SK-N-MC (cell line): Measurements from ENCODE around the gene TRIP12.

ENCODE experiments used
- EZH2 ChIP-seq: fragments of 200-600 bp; sonication (generic); IDR thresholded peaks from one replicate; pipeline ENCODE4 v1.6.1; 2017; ENCODE audit warnings: antibody characterized with exemption
- FOXP2 ChIP-seq: optimal IDR thresholded peaks from 2 replicates; pipeline ENCODE3; 2011; ENCODE audit warnings: mild to moderate bottlenecking, moderate library complexity; ENCODE audit not compliant: insufficient read depth; ENCODE audit errors: extremely low read length, control extremely low read depth
- POLR2AphosphoS5 ChIP-seq: IDR thresholded peaks from 2 replicates; pipeline ENCODE4 v1.6.1; 2012; ENCODE audit warnings: mild to moderate bottlenecking, low read depth, low read length, borderline replicate concordance

DNA sequence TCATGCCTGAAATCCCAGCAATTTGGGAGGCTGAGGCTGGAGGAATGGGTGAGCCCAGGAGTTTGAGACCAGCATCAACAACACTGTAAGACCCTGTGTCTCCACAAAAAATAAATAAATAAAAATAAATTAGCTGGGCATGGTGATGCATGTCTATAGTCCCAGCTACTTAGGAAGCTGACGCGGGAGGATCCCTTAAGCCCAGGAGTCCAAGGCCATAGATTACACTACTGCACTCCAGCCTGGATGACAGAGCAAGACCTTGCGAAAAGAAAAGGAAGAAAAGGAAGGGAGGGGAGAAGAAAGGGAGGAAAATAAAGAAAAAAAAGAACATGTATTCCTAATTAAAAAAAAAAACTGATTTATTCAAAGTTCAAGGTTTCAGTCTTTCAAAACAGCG lies 78.2 kb downstream of the TRIP12 start:
- TF ChIP-seq EZH2 = no peak
- TF ChIP-seq POLR2AphosphoS5 = no peak
- TF ChIP-seq FOXP2 = no peak
